Neutrophil (primary cell): ENCODE measurements around the gene HOXD3.

ENCODE experiments used
- H3K27ac ChIP-seq: fragments of 200-600 bp; sonication (generic); 2 replicates; pipeline ENCODE4 v1.5.1; 2016; ENCODE audit warnings: mild to moderate bottlenecking, moderate library complexity
- H3K27me3 ChIP-seq: fragments of 200-600 bp; sonication (generic); 2 replicates; pipeline ENCODE4 v1.6.0; 2016; ENCODE audit warnings: mild to moderate bottlenecking
- H3K36me3 ChIP-seq: fragments of 200-600 bp; sonication (generic); 2 replicates; pipeline ENCODE4 v1.5.1; 2017
- H3K4me1 ChIP-seq, 2 experiments: fragments of 200-600 bp in 1 of 2; sonication (generic) in 1 of 2; 1 replicate in 1 of 2; 2 replicates in 1 of 2; pipeline versions ENCODE4 v1.5.1 to v1.6.1; 2013 to 2016; ENCODE audit warnings: low read depth in 1 of 2, low read length in 1 of 2, mild to moderate bottlenecking in 1 of 2, moderate library complexity in 1 of 2; ENCODE audit not compliant: control insufficient read depth in 1 of 2, insufficient read depth in 1 of 2
- H3K4me3 ChIP-seq, 2 experiments: fragments of 200-600 bp in 1 of 2; sonication (generic) in 1 of 2; 1 replicate in 1 of 2; 2 replicates in 1 of 2; pipeline ENCODE4 v1.5.1; 2013 to 2016; ENCODE audit warnings: low read depth in 1 of 2, low read length in 1 of 2, mild to moderate bottlenecking in 1 of 2, moderate library complexity in 1 of 2
- H3K9me3 ChIP-seq: fragments of 200-600 bp; sonication (generic); 2 replicates; pipeline ENCODE4 v1.5.1; 2016
- TF ChIP-seq, protein P1 (sequence below): fragments of 200-600 bp; sonication (generic); IDR thresholded peaks from 2 replicates; pipeline ENCODE4 v1.5.1; 2016; ENCODE audit warnings: antibody characterized with exemption

The HOXD3 gene

DNA sequence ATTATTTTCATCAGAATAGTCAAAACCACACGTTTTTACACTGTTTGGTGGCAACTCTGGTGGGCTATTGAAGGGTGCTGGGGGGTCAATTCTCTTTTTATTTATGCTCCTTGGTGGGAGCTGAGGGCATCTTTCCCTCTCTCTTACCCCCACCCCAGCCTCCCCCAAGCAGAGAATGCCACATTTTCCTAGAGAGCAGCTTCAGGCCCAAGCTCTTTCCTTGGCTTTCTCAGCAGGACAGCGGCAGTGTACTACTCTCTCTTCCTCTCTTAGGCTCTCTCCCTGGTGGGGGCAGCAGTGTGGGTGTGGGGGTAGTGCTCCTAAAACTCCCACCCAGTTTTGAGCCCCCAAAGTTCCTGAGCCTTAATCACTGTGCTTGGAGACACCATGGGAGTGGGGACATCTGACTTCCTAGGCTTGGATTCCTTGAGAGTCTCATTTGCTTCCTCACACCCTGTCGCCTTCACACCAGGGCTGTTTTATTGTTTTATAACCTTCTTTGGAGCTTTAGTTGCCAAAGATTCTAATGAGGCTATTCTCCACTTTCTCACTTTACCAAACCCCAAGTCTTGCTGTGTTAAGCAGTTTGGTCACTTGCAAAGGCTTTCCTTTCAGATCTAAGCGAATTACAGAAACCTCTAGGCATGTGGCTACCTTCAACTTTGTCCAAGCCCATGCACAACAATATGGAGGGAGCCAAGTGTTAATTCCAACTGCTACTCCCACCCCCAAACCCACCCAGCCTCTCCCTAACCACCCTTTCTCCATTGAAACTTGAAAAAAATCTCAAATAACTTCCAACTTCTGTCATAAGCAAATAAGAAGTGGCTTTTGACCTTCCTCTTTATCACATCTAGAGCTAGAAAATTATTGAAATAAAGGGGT, 11.8 kb upstream of the HOXD3 start:
- Histone ChIP-seq H3K27me3 (peaks cover 100% of the 10 kb centered on the region), H3K4me3 (no peak overlapping the region), H3K9me3 (no peaks in the 10 kb centered on the region), H3K27ac (no peak overlapping the region), H3K4me1 (peaks cover 0 to 6% of the 10 kb centered on the region in 2 experiments), H3K36me3 (no peaks in the 10 kb centered on the region)
- TF ChIP-seq, protein P1, sequence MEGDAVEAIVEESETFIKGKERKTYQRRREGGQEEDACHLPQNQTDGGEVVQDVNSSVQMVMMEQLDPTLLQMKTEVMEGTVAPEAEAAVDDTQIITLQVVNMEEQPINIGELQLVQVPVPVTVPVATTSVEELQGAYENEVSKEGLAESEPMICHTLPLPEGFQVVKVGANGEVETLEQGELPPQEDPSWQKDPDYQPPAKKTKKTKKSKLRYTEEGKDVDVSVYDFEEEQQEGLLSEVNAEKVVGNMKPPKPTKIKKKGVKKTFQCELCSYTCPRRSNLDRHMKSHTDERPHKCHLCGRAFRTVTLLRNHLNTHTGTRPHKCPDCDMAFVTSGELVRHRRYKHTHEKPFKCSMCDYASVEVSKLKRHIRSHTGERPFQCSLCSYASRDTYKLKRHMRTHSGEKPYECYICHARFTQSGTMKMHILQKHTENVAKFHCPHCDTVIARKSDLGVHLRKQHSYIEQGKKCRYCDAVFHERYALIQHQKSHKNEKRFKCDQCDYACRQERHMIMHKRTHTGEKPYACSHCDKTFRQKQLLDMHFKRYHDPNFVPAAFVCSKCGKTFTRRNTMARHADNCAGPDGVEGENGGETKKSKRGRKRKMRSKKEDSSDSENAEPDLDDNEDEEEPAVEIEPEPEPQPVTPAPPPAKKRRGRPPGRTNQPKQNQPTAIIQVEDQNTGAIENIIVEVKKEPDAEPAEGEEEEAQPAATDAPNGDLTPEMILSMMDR: no peak

DNA sequence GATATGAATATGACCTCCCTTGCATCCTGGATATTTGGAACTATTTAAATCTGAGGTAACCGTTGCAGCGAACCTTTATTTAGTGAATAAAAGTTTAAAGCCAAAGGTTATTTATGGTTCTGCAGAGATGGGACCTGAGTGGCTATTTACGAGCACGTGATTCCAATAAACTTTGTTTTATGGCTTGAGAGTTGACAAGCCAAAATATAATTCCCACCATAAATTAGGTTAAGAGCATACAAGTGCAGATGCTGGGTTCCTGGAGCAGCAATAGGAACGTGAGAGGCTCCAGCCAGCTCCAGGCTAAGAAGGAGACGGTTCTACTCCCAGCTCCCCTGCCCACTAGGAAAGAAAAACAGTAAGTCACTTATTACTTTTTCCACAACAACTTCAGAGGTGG, 11.0 kb upstream of the HOXD3 start:
- Histone ChIP-seq H3K4me3 (no peak overlapping the region), H3K27me3 (peaks cover 100% of the 10 kb centered on the region), H3K4me1 (no peaks in the 10 kb centered on the region), H3K27ac (no peak overlapping the region), H3K9me3 (no peaks in the 10 kb centered on the region), H3K36me3 (no peaks in the 10 kb centered on the region)
- TF ChIP-seq, protein P1: no peak

DNA sequence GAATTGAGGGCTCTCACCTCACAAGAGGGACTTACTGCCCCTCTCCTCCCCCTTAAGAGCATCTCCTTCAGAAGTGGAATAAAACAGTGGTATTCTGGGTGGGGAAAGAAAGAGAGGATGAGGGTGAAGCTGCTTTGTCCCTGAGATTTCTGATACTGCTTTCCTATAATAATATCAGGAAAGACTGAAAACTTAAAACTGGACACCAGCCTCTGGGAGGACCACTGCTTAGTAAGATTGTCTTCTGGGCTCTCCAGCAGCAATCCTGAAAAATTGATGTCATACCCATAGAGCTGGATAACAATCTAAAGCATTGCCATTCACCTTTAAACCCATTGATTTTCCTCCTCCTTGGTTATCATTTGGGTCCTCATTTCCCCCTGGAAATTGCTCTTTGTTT, 10.5 kb upstream of the HOXD3 start:
- peaks cover 100% of the 10 kb centered on the region for H3K27me3 ChIP-seq
- TF ChIP-seq, protein P1: no peak
- no peaks in the 10 kb centered on the region for H3K36me3 ChIP-seq
- no peaks in the 10 kb centered on the region for H3K9me3 ChIP-seq
- H3K4me3 ChIP-seq: no peak overlapping the region
- no peaks in the 10 kb centered on the region for H3K4me1 ChIP-seq
- H3K27ac ChIP-seq: no peak overlapping the region

DNA sequence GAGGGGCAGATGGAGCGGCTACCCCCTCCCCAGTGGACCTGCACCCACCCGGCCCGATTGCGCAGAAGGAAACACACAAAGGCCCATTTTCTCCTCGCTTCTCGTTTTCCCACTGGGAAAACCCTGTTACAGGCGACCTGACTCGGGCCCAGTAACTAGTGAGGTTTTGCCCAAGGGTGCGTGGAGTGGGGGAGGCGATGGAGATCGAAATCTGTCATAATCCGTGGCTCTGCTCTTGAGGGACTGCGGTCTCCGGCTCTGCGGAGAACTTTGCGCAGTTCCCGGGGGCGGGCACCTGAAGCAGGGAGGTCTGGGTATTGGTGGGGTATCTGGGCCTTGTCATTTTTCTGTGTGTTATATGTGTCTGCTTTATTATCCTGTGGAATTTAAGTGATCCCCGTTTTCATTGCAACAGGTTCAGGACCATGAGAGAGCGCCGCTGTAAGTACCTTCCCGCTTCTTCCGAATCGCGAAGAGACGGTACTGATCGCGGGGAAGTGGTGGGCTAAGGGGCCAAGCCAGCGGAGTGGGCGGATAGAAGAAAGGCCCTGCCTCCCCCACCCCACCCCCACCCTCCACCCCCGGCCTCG, 9.8 kb upstream of the HOXD3 start:
- Histone ChIP-seq H3K27ac (no peak overlapping the region), H3K9me3 (no peaks in the 10 kb centered on the region), H3K36me3 (no peaks in the 10 kb centered on the region), H3K4me3 (no peak overlapping the region), H3K27me3 (peaks cover 100% of the 10 kb centered on the region), H3K4me1 (no peaks in the 10 kb centered on the region)
- TF ChIP-seq, protein P1: no peak

DNA sequence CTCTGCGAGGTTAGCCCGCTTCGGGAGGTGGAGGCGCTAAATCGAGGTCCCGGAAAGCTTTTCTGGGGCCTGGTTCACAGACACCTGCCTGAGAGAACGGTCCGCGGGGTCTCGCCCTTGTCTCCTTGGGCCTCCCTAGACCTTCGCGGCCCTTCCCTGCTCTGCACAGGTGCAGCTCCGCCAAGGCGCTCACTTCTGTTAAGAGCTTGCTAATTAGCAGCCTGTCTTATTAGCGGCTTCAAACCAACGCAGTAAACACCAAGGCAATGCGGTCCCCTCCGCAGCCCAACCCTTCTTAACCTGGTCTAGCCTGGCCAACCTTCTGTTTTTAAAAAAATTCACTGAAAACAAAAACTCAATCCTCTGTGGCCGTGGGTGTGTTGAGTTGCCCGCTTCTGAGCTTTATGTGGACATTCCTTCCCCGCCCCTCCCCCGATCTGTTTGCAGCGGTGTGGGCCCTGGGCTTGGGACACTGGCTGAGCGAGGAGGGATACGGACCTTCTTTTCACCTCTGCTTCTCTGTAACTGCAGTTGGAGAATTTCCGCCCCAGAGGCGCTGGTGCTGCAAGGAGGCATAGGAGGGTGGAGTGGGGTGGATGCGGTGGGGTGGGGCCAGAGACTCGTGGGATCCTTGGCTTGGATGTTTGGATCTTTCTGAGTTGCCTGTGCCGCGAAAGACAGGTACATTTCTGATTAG, 9.2 kb upstream of the HOXD3 start:
- Histone ChIP-seq H3K36me3 (no peaks in the 10 kb centered on the region), H3K27me3 (peaks cover 100% of the 10 kb centered on the region), H3K4me1 (no peaks in the 10 kb centered on the region), H3K9me3 (no peaks in the 10 kb centered on the region), H3K27ac (no peak overlapping the region), H3K4me3 (no peak overlapping the region)
- TF ChIP-seq, protein P1: no peak
